ENCODE measurements around the gene TUBG1. TPM values are rescaled to one million over a fixed set of nuclear protein-coding genes. Genes with fewer than 3 reads are reported as not detected.

Gene TUBG1
- total RNA-seq = 1 to 10 TPM; 6.1 to 9.8 TPM
- 4.7 to 14.8 reads per million in 2 donors for total RNA-seq

- peaks cover 30% of the 10 kb centered on the region for H3K4me1 Mint-ChIP-seq
- peak within 1 kb of the TSS; percentile 100 for H3K27ac Mint-ChIP-seq
- ATAC-seq = peak; percentile 94
- peak; percentile 99 for DNase-seq
- H3K9me3 ChIP-seq (ENCODE audit: control insufficient read depth, low read length, poor library complexity, severe bottlenecking) = no peaks in the 10 kb centered on the region
- peak within 1 kb of the TSS; percentile 100 for H3K4me3 Mint-ChIP-seq
- peaks cover 4% of the 10 kb centered on the region for H3K36me3 Mint-ChIP-seq (ENCODE audit: low read depth)
- H3K27me3 Mint-ChIP-seq = no peaks in the 10 kb centered on the region
These were observed at the start of gene TUBG1, which contains the start of gene RETREG3 for GRCh38 chr17:42609182-42609813. Gene TUBG1, plus strand, starts transcription at chr17:42609683. Its CDS starts 55 bp downstream, at chr17:42609738. Gene RETREG3, minus strand, starts transcription at chr17:42609374. Its CDS starts 50 bp downstream, at chr17:42609324.

- H3K9me3 ChIP-seq (ENCODE audit: control insufficient read depth, low read length, poor library complexity, severe bottlenecking) = no peaks in the 10 kb centered on the region
- Mint-ChIP-seq H3K4me3 (no peak overlapping the region), H3K27ac (no peak overlapping the region), H3K4me1 (peaks cover 13% of the 10 kb centered on the region), H3K36me3 (ENCODE audit: low read depth) (no peaks in the 10 kb centered on the region), H3K27me3 (no peaks in the 10 kb centered on the region)
- DNase-seq (no peak), ATAC-seq (no peak)
These were observed 49.2 kb upstream of the TUBG1 start for GRCh38 chr17:42560246-42560645.

- peaks cover 18% of the 10 kb centered on the region for H3K4me1 Mint-ChIP-seq
- no peaks in the 10 kb centered on the region for H3K36me3 Mint-ChIP-seq (ENCODE audit: low read depth)
- H3K27ac Mint-ChIP-seq = peak within 1 kb of the TSS; percentile 94
- DNase-seq (peak; percentile 72 to 86 (median 80)), ATAC-seq (peak; percentile 75)
- H3K4me3 Mint-ChIP-seq = peak within 1 kb of the TSS; percentile 93
- no peaks in the 10 kb centered on the region for H3K9me3 ChIP-seq (ENCODE audit: control insufficient read depth, low read length, poor library complexity, severe bottlenecking)
- H3K27me3 Mint-ChIP-seq = no peaks in the 10 kb centered on the region
These were observed 47.5 kb upstream of the TUBG1 start, which contains the start of gene COASY for GRCh38 chr17:42561897-42562387. Gene COASY, plus strand, starts transcription at chr17:42562148. Its CDS starts 475 bp downstream, at chr17:42562623.

- peak; percentile 4 for ATAC-seq
- no peaks in the 10 kb centered on the region for H3K36me3 Mint-ChIP-seq (ENCODE audit: low read depth)
These were observed 46.9 kb upstream of the TUBG1 start for GRCh38 chr17:42562388-42563142.

GRCh38 chr17:42563143-42563509 lies 46.4 kb upstream of the TUBG1 start:
- Mint-ChIP-seq H3K27ac (peak overlapping the region; percentile 94), H3K36me3 (ENCODE audit: low read depth) (no peaks in the 10 kb centered on the region), H3K4me1 (peaks cover 23% of the 10 kb centered on the region), H3K4me3 (peak overlapping the region; percentile 93), H3K27me3 (no peaks in the 10 kb centered on the region)
- no peak for DNase-seq
- ATAC-seq = no peak
- no peaks in the 10 kb centered on the region for H3K9me3 ChIP-seq (ENCODE audit: control insufficient read depth, low read length, poor library complexity, severe bottlenecking)

More at GRCh38 chr17:42562388-42563142, 46.9 kb upstream of the TUBG1 start:
- no peaks in the 10 kb centered on the region for H3K9me3 ChIP-seq (ENCODE audit: control insufficient read depth, low read length, poor library complexity, severe bottlenecking)
- no peak for DNase-seq
- Mint-ChIP-seq H3K27ac (peak overlapping the region; percentile 94), H3K4me3 (peak overlapping the region; percentile 93), H3K4me1 (peaks cover 19% of the 10 kb centered on the region), H3K27me3 (no peaks in the 10 kb centered on the region)

- Mint-ChIP-seq H3K4me1 (peaks cover 23% of the 10 kb centered on the region), H3K36me3 (ENCODE audit: low read depth) (no peaks in the 10 kb centered on the region), H3K27me3 (no peaks in the 10 kb centered on the region), H3K4me3 (peak overlapping the region; percentile 56), H3K27ac (peak overlapping the region; percentile 94)
- ATAC-seq = no peak
- DNase-seq = no peak
- H3K9me3 ChIP-seq (ENCODE audit: control insufficient read depth, low read length, poor library complexity, severe bottlenecking) = no peaks in the 10 kb centered on the region
These were observed 45.9 kb upstream of the TUBG1 start for GRCh38 chr17:42563543-42563942.

GRCh38 chr17:42563950-42564349 lies 45.5 kb upstream of the TUBG1 start:
- Mint-ChIP-seq H3K27me3 (no peaks in the 10 kb centered on the region), H3K36me3 (ENCODE audit: low read depth) (no peaks in the 10 kb centered on the region), H3K4me1 (peaks cover 25% of the 10 kb centered on the region), H3K4me3 (peak overlapping the region; percentile 56), H3K27ac (peak overlapping the region; percentile 72)
- H3K9me3 ChIP-seq (ENCODE audit: control insufficient read depth, low read length, poor library complexity, severe bottlenecking) = no peaks in the 10 kb centered on the region
- ATAC-seq = no peak
- DNase-seq = no peak

- peak overlapping the region; percentile 93 for H3K27ac Mint-ChIP-seq
- no peaks in the 10 kb centered on the region for H3K27me3 Mint-ChIP-seq
- H3K4me1 Mint-ChIP-seq = peaks cover 27% of the 10 kb centered on the region
- H3K36me3 Mint-ChIP-seq (ENCODE audit: low read depth) = no peaks in the 10 kb centered on the region
- ATAC-seq = no peak
- peak overlapping the region; percentile 55 for H3K4me3 Mint-ChIP-seq
- no peaks in the 10 kb centered on the region for H3K9me3 ChIP-seq (ENCODE audit: control insufficient read depth, low read length, poor library complexity, severe bottlenecking)
- no peak for DNase-seq
These were observed 44.5 kb upstream of the TUBG1 start for GRCh38 chr17:42564815-42565522.

- Mint-ChIP-seq H3K4me3 (no peak overlapping the region), H3K27ac (peak overlapping the region; percentile 93), H3K36me3 (ENCODE audit: low read depth) (no peaks in the 10 kb centered on the region), H3K27me3 (no peaks in the 10 kb centered on the region), H3K4me1 (peaks cover 27% of the 10 kb centered on the region)
- DNase-seq = no peak
- no peaks in the 10 kb centered on the region for H3K9me3 ChIP-seq (ENCODE audit: control insufficient read depth, low read length, poor library complexity, severe bottlenecking)
- ATAC-seq = no peak
These were observed 43.8 kb upstream of the TUBG1 start for GRCh38 chr17:42565523-42566214.

- ATAC-seq (no peak), DNase-seq (no peak)
- no peaks in the 10 kb centered on the region for H3K27me3 Mint-ChIP-seq
- peak overlapping the region; percentile 93 for H3K27ac Mint-ChIP-seq
- H3K4me1 Mint-ChIP-seq = peaks cover 27% of the 10 kb centered on the region
- H3K36me3 Mint-ChIP-seq (ENCODE audit: low read depth) = no peaks in the 10 kb centered on the region
- H3K4me3 Mint-ChIP-seq = peak overlapping the region; percentile 97
- no peaks in the 10 kb centered on the region for H3K9me3 ChIP-seq (ENCODE audit: control insufficient read depth, low read length, poor library complexity, severe bottlenecking)
These were observed 43.1 kb upstream of the TUBG1 start for GRCh38 chr17:42566215-42566882.

GRCh38 chr17:42566883-42567573 lies 42.5 kb upstream of the TUBG1 start, which contains the start of gene MLX:
Gene MLX, plus strand, starts transcription at chr17:42567100. Its CDS starts 25 bp downstream, at chr17:42567125.
- no peaks in the 10 kb centered on the region for H3K36me3 Mint-ChIP-seq (ENCODE audit: low read depth)

More at GRCh38 chr17:42566883-42567573, 42.5 kb upstream of the TUBG1 start, which contains the start of gene MLX:
- Mint-ChIP-seq H3K27me3 (no peaks in the 10 kb centered on the region), H3K27ac (peak within 1 kb of the TSS; percentile 93), H3K4me3 (peak within 1 kb of the TSS; percentile 97), H3K4me1 (peaks cover 23% of the 10 kb centered on the region)
- ATAC-seq = peak; percentile 82
- H3K9me3 ChIP-seq (ENCODE audit: control insufficient read depth, low read length, poor library complexity, severe bottlenecking) = no peaks in the 10 kb centered on the region
- DNase-seq = peak; percentile 83 to 91 (median 90)
